Suprapubic skin (tissue), 4 donors: ENCODE measurements around the gene CDKN2B. TPM values are rescaled to one million over a fixed set of nuclear protein-coding genes. Genes with fewer than 3 reads are reported as not detected.

Experiments
- DNase-seq, 2 donors: peaks; one replicate each; pipeline ENCODE4 v3.0.0-alpha.2; 2019; ENCODE audit warnings: low spot score in 2 of 2
- H3K27ac ChIP-seq: fragments of 200-600 bp; sonication (generic); one replicate; pipeline ENCODE4 v1.5.1; 2019
- H3K27me3 ChIP-seq: fragments of 200-600 bp; sonication (generic); one replicate; pipeline ENCODE4 v1.5.1; 2019
- H3K36me3 ChIP-seq: fragments of 200-600 bp; sonication (generic); one replicate; pipeline ENCODE4 v1.5.1; 2019
- H3K4me1 ChIP-seq: fragments of 200-600 bp; sonication (generic); one replicate; pipeline ENCODE4 v1.5.1; 2019
- H3K4me3 ChIP-seq: fragments of 200-600 bp; sonication (generic); one replicate; pipeline ENCODE4 v1.5.1; 2019; ENCODE audit warnings: mild to moderate bottlenecking
- H3K9me3 ChIP-seq: fragments of 200-600 bp; sonication (generic); one replicate; pipeline ENCODE4 v1.5.1; 2019
- CTCF ChIP-seq, 2 donors: fragments of 200-600 bp in 1 of 2; fragments of 450-650 bp in 1 of 2; sonication (generic) in 1 of 2; IDR thresholded peaks; one replicate each; pipeline ENCODE4 v1.5.1; 2016 to 2019; ENCODE audit warnings: antibody characterized with exemption in 2 of 2, mild to moderate bottlenecking in 1 of 2, moderate library complexity in 1 of 2
- EP300 ChIP-seq: sonication (generic); formaldehyde crosslinking; IDR thresholded peaks from one replicate; pipeline ENCODE4 v1.6.1; 2017; ENCODE audit warnings: antibody characterized with exemption
- POLR2A ChIP-seq, 2 donors: fragments of 450-650 bp; IDR thresholded peaks; one replicate each; pipeline ENCODE4 v1.6.1; 2017; ENCODE audit warnings: antibody characterized with exemption in 2 of 2, mild to moderate bottlenecking in 2 of 2, moderate library complexity in 2 of 2
- POLR2AphosphoS5 ChIP-seq, 3 donors: sonication (generic); formaldehyde crosslinking; IDR thresholded peaks; one replicate each; pipeline ENCODE4 v1.6.1; 2017; ENCODE audit warnings: antibody characterized with exemption in 3 of 3
- WGBS: methylation state at CpG from one replicate; pipeline ENCODE4 v1.1.5; 2018; 5-methylcytosine and 5-hydroxymethylcytosine counted together
- total RNA-seq, 4 donors: library from RNA; depleted of rRNA; stranded (reverse); fragments of >200 nt; gene quantifications; one replicate each; pipeline ENCODE4 v1.1.0, GENCODE V29; 2016

The CDKN2B gene
- total RNA-seq, 4 donors from 2014 or later, result 38.8 to 59.9 (median 51.9) TPM

- H3K27me3 ChIP-seq, result peaks cover 99% of the 10 kb centered on the region
- no peak overlapping the region for H3K4me3 ChIP-seq
- DNase-seq, result peak in 1 of 2 donors; percentile 65
- peaks cover 37% of the 10 kb centered on the region for H3K4me1 ChIP-seq
- H3K27ac ChIP-seq, result no peak overlapping the region
- TF ChIP-seq EP300 (no peak), POLR2AphosphoS5 (IDR thresholded peaks at IDR 0.05) (no peak), POLR2A (IDR thresholded peaks at IDR 0.05) (no peak), CTCF (IDR thresholded peaks at IDR 0.05) (no peak)
- 11% methylated on average over 38 of the region's 41 CpGs for WGBS
- H3K9me3 ChIP-seq, result no peaks in the 10 kb centered on the region
- no peaks in the 10 kb centered on the region for H3K36me3 ChIP-seq
These were observed 40.6 kb downstream of the CDKN2B start for GRCh38 chr9:21968331-21969010.

GRCh38 chr9:21967702-21968101 lies 41.4 kb downstream of the CDKN2B start:
- H3K36me3 ChIP-seq, result no peaks in the 10 kb centered on the region
- TF ChIP-seq EP300, result no peak
- TF ChIP-seq CTCF (IDR thresholded peaks at IDR 0.05), result no peak
- TF ChIP-seq POLR2A (IDR thresholded peaks at IDR 0.05), result no peak
- no peak for TF ChIP-seq POLR2AphosphoS5 (IDR thresholded peaks at IDR 0.05)
- no peak overlapping the region for H3K4me3 ChIP-seq
- no peak overlapping the region for H3K27ac ChIP-seq
- DNase-seq, result no peak
- H3K27me3 ChIP-seq, result peaks cover 99% of the 10 kb centered on the region
- H3K4me1 ChIP-seq, result peaks cover 37% of the 10 kb centered on the region
- no peaks in the 10 kb centered on the region for H3K9me3 ChIP-seq
- WGBS, result 33% methylated on average over 10 of the region's 10 CpGs

- DNase-seq, result peak in 1 of 2 donors; percentile 66
- 21% methylated on average over 19 of the region's 19 CpGs for WGBS
- no peak overlapping the region for H3K4me3 ChIP-seq
- H3K27me3 ChIP-seq, result peaks cover 94% of the 10 kb centered on the region
- TF ChIP-seq POLR2A (IDR thresholded peaks at IDR 0.05) (no peak), CTCF (IDR thresholded peaks at IDR 0.05) (no peak), EP300 (no peak), POLR2AphosphoS5 (IDR thresholded peaks at IDR 0.05) (no peak)
- no peaks in the 10 kb centered on the region for H3K9me3 ChIP-seq
- no peaks in the 10 kb centered on the region for H3K36me3 ChIP-seq
- H3K27ac ChIP-seq, result no peak overlapping the region
- peaks cover 37% of the 10 kb centered on the region for H3K4me1 ChIP-seq
These were observed 41.9 kb downstream of the CDKN2B start for GRCh38 chr9:21967169-21967568.

GRCh38 chr9:21966140-21966851 lies 42.8 kb downstream of the CDKN2B start:
- no peak for TF ChIP-seq POLR2A (IDR thresholded peaks at IDR 0.05)
- no peak for TF ChIP-seq CTCF (IDR thresholded peaks at IDR 0.05)
- no peak for TF ChIP-seq POLR2AphosphoS5 (IDR thresholded peaks at IDR 0.05)
- DNase-seq, result no peak
- Histone ChIP-seq H3K9me3 (no peaks in the 10 kb centered on the region), H3K27ac (no peak overlapping the region), H3K4me3 (no peak overlapping the region), H3K4me1 (peaks cover 36% of the 10 kb centered on the region), H3K27me3 (peaks cover 85% of the 10 kb centered on the region), H3K36me3 (no peaks in the 10 kb centered on the region)
- 25% methylated on average over 15 of the region's 15 CpGs for WGBS

DNA sequence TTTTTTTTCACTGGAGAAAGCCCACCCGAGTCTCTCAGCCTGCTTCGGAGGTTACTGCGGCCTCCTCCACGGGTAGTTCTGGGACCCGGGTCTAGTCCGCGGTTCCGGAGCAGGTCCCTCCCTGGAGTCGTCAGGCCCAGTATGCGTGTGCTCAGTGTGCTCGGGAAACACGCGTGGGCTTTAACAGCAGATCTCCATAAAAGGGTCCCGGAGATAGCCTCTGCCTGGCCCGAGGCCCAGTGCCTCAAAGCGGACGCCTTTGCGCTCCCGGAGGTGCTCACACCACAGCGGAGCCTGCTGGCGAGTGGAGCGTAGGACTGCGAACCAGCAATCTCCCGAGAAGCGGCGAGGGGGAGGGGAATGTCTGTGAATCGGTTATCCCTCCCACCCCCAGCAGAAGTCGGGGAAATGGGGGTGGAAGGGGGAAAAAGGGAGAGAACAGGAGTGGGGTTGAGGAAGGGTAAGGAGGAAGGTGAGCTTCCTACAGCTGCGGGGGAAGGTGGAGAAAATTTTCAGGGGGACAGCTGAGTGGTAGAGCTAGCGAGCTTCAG lies 43.6 kb downstream of the CDKN2B start:
- Histone ChIP-seq H3K4me1 (peaks cover 28% of the 10 kb centered on the region), H3K36me3 (no peaks in the 10 kb centered on the region), H3K27me3 (peaks cover 77% of the 10 kb centered on the region), H3K27ac (no peak overlapping the region), H3K4me3 (peak overlapping the region; percentile 34), H3K9me3 (no peaks in the 10 kb centered on the region)
- peak in 1 of 2 donors; percentile 79 for DNase-seq
- 5% methylated on average over 22 of the region's 30 CpGs for WGBS
- TF ChIP-seq CTCF (IDR thresholded peaks at IDR 0.05), result peak in 1 of 2 donors; percentile 24
- TF ChIP-seq EP300, result no peak
